ENCODE data around the gene CTIF. TPM values are rescaled to one million over a fixed set of nuclear protein-coding genes. Genes with fewer than 3 reads are reported as not detected.
"Not testable (repeated sequence)": the region's sequence is repeated elsewhere in the genome, so short reads cannot be mapped to it uniquely, and the experiment has no call there.

The CTIF gene
- total RNA-seq, 1 experiment from 2014 or later, result 19.8 TPM

DNA sequence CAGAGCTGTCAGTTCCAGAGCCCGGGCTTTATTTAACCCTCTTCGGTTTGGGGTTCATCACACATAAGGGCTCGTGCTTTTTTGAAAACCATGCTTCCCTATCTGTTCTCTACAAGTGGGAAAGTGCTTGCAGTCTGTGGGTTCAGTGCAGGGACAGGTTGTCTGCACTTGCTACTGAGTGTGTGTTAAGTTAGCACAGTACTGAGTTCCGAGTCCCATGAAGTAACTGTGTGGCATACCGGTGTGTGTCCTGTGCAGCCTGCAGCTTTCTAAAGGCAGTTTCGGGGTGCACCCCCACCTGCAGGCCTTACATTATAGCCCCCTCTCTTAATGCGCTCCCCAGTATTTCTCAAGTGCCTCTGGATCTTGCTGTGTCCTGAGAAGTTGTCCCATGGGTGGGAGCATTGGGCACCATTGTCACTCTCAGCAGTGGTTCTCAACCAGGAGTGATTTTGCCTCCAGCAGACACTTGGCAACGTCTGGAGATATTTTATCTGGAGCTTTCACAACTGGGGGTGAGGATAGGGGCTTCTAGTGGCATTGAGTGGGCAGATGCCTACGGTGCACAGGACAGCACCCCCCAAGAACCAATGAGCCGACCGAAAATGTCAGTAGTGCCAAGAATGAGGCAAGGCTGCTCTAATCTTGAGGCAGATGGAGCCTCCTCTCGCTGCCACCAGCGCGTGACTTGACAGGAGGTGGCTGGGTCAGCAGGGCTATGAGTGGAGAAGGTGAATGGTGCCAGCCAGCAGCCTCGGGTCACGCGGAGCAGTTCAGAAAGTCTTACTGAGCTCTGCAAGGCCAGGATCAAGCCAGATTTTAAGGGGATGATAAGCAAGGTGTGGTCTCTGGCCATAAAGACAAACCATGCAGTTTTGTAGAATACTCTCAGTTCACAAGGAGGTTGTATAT lies 259.8 kb downstream of the CTIF start:
- no peak for DNase-seq (ENCODE audit: low read depth)

DNA sequence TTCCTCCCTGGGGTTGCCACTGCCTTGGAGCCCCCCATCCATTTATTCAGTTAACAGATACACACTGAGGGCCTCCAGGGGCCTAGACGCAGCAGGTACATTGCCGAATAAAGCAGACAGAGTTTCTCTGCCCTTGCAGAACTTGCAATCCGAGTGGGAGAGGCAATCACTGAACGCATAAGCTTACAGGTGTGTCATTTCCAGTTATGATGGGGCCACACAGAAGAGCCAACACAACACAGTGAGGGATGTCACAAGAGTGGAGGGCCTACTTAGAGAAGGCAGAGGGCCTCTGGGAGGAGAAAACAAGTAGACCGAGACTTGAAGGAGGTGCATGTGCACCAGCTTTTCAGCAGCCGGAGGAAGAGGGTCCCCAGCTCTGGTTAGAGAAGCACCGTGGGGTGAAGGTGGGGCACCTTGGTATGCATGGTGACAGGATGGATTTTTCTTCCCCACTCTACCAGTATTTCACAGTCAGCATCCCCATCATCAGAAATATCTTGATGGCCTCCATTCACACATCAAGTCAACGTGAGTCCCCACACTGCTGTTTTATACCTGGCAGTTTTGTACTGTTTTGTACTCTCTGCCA lies 261.0 kb downstream of the CTIF start:
- DNase-seq (ENCODE audit: low read depth), result no peak

DNA sequence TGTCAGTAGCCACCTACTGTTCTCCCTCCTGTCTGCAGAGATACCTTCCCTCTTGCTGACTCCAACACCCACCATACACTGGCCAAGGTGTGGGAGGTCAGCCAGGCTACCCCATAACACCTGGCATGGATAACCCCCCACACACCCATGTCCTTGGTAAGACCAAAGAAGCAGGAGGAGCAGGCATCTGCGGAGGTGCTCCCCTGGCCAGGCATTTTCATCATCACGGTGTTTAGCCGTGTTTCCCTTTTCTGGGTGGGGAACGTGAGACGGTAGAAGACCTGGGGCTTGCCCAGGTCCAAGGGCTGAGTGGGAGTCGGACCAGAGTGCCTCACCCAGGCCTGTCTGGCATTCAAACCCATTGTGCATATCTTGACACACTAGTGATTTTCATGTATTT lies 261.6 kb downstream of the CTIF start:
- no peak for DNase-seq (ENCODE audit: low read depth)

DNA sequence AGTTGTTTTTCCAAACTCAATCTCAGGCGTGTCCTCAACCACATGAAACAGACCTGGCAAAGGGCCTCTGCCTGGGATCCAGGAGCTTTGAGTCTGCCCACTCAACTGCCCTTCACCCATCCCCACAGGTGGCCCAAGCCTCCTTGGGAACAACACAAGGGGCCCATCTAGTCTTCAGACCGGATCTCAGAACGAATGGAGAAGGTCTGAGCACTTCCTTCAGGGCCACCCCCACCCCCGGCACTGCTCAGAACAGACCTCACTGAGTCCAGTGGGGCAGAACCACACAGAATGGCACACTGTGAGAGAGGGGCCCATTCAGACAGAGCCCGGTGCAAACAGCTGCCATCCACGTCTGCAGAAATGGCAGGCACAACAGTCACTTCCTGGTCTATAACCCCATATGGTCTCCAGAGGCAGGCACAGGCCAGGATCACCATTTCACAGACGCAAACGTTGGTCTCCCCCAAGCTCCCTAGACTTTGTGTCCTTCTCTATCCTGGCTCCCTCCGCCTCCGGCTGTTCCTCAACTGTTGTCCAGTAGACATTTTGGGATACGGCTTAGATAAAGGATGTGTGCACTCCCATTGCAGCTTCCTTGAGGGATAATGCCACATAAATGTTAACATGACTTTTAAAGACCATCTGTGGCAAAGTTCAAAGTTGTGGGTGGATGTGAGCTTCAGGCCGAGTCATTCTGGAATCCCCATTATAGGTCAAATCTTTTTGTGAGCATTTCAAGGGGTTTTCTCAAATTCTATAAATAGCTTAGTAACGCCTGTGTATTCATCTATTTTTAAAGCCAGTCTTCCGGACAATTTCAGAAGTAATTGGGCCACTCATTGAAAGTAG lies 262.3 kb downstream of the CTIF start:
- DNase-seq (ENCODE audit: low read depth), result no peak

DNA sequence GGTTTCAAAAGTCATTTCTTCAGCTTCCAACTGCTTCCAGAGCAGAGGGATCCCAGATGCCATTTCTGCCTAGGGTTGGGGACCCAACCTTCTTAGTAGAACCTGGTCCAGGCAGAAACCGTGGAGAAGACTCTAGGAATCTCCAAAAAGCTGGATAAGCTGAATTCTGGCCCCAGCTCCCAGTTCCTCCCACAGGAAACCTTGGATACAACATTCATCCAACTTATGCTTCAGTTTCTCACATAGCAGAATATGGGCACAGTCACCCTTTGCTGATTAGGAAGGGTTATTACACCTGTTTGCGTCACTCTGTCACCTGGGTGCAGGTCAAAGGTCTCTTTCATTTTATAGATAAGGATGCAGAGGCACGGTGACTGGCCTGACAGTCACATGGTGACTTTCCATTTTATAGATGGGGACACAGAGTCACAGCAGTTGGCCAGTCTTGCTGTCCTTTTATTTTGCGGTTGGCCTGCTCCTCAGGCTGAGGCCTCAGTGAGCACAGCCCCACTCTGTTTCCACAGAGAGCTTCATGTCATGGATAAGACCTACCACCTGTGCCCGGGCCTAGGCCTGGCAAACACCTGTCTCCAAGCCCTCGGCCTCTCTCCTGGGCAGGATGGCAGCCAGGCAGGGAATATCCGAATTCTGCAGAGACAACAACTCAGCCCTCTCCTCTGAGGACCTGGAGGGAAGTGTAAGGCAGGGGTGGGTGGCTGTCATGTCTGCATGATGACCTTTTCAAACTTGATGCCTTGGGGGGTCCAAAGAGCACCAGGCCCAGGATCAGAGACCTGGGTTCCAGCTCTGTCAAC lies 263.1 kb downstream of the CTIF start:
- no peak for DNase-seq (ENCODE audit: low read depth)

DNA sequence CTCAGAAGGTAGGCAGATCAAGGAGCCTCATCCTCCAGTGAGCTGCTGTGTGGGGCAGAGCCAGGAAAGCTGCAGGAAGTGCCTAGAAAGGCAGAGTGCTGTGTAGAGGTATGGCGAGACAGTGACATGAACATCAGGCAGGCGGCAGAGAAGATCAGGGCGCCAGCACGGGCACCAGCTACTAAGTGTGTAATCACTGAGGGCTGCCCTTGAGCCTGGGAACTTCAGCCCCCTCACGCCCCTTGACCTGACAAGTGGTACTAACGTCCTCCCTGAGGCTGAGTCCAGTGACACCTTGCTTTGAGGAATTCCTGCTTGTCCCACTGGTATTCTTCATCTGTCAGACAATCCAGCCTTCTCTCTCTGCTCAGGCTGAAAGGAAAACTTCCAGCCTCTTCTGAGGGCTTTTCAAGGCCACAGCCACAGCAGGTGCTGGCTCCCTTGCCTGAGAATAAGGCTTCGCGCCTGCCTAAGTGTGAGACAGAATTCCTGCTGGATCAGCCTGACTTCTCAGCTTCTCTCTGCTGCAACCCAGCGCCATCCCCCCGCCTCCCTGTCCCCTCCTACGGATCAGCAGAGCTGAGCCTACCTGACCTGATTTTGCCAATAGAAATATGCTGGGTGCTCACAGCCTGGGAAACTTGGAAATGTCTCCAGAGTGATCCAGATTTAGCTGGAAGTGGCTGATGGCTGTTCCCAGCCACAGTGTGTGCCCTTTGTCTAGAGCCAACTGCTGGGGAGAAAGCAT lies 263.9 kb downstream of the CTIF start:
- no peak for DNase-seq (ENCODE audit: low read depth)

DNA sequence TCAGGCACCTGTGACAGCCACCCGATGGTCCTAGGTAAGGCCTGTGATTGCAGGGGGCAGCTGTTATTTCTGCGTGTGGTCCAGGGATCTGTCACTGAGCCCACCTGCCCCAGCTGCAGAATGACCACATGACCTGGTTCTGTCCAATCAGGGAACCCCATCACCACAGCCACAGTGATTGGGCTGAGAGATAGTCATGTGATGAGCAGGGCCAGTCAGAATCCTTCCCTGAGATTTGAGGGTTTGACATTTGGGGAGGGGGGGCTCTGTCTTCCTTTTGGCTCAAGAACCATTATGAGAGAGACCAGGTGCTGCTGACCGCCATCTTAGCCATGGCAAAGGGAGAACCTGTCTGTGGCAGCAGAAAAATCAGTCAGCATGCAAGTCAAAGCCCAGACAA lies 264.7 kb downstream of the CTIF start:
- no peak for DNase-seq (ENCODE audit: low read depth)

DNA sequence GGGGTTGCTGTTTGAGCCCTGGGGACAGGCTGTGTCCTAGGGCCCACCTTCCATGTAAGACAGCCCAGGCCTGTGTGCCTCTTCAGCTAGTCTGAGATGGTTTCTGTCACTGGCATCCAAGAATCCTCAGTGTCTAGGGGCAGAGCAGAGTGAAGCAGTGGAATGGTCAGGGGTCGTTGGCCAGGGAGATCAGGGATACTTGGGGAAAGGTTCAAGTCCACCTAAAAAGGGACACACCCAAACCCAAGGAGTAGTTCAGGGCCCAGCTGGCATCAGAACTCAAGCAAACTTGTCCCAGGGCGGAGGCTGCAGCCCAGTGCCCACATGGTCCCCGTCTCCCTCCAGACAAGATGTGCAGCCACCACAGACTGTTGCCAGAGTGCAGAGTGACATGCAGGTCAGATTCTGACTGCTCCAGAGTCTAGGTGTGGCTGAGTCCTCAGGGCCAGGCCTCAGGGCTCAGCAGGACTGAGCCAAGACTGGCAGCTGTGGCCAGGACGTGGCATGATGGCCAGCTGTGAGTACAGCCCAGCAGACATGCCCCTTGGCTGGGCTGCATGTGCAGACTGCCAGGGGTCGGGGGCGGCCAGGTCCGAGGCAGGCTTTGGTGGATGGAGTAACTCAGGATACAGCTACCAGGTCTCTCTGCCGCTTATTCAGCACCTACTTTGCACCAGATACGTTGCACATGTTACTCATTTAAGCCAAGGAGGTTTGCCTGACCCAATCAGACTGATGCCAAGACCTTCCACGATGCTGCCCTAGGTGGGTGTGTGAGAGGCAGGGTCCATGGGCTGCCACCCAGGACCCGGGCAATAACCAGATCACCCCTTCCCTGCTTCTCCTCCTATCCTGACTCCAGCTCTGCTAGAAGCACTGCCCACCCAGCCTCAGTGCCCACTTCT lies 265.4 kb downstream of the CTIF start:
- DNase-seq (ENCODE audit: low read depth), result no peak

DNA sequence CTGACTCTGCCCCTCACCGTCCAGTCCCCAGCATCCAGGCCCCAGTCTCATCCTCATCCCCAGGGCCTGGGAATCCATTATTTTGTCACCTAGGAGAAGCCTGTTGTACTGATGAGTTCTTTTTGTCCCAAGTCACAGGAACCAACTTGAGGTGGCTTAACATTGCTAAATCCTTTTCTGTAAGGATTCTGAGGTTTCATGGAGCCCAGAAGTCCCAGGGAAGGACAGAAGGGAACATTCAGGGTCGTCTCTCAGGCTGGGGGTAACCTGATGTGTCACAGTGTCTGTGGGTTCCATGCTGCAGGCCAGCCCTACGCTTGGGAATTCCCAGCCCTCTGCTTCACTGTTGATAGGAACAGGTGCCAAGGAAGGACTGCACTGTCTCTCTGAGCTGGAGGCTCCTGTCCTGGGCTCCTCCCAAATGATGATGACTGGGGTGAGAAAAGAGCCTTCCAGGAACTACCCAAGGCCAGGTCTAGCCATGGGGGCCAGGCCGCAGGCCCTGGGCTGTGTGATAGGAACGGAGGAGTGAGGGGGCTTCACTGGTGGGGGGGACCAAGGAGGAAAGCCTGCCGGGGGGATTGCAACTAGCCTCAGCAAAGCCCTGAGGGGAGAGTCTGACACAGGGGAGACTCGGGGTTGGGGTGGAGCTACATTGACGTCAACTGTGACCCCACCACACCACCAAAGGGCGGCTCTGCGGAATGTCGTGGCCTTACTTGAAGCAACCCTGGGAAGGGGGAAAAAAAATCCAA lies 266.2 kb downstream of the CTIF start:
- no peak for DNase-seq (ENCODE audit: low read depth)

DNA sequence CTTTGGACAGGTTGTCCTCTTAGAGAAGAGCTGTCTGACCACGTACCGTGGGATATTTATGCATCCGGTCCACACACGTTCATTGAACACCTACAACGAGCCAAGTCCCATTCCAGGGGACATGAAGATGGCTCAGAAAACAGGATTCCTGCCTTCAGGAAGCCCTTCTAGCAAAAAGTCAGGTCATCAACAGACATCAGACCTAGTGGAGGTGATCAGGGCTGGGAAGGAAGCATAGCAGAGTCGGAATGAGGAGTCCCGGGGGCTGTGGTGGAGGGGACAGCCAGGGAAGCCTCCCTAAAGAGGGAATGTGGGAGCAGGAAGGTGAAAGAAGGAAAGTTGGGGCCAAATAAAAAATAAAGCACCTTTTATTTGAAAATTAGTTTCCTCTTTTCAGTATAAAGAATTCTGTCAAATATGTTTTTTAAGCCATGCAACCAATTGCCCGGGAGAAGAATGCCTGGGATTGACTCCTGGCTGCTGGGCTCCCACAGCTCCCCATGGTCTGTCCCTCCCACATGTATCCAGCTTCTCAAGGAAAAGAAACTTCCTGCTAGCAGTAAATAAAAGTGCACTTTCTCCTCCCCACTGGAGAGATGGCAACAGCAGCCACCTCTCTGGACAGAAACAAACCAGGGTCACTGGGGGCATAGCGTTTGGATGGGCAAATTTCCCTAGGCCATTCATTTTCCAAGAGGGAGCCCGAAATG lies 267.1 kb downstream of the CTIF start:
- no peak for DNase-seq (ENCODE audit: low read depth)

DNA sequence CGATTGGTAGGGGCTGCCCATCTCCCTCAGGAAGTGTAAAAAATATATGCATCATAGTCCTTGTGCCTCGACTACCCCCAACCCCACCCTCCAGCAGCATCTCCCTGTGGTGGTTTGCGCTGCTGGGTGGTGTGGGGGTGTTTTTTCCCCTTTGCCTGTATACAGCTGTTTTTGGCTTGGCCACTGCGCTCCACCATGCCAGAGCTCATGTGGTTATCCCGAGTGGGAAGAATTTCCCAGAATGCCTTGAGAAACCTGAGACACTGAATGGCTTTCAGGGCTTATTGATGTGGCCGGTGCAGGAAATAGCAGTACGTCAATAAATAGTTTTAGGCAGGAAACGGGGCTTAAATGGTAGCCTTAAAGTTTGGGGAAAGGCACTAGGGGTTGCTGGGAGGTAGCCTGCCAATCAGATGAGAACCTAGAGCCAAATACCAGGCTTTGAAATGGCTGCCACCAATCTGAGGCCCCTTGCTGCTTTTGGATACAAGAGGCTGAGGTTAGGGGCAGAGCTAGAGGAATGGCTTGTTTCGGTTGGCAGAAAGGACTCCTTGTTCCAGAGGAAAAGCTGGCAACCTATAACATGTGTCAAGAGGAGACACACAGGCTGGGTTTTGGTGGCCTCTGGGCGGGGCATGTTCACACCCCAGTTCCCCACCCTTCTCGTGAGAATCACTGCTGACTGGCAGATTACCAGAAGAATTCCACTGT lies 267.9 kb downstream of the CTIF start:
- peak; percentile 30 for DNase-seq (ENCODE audit: low read depth)

DNA sequence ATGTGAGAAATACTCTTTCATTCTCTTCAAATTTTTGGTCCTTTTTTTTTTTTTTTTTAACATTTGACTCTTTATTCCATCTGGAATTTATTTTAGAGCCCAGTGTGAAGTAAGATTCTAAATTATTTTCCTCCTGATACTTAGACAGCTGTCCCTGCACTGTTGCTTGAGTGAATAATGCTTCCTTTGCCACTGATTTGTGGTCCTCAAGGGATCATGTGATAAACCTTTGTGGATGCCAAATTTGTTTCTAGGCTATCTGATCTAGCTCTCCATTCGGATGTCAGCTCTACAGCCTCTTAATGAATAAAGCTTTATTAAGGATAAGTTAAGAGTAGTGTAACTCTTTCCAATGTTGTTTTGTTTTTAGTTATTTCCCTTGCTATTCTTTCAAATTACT lies 269.6 kb downstream of the CTIF start:
- DNase-seq (ENCODE audit: low read depth), result no peak

DNA sequence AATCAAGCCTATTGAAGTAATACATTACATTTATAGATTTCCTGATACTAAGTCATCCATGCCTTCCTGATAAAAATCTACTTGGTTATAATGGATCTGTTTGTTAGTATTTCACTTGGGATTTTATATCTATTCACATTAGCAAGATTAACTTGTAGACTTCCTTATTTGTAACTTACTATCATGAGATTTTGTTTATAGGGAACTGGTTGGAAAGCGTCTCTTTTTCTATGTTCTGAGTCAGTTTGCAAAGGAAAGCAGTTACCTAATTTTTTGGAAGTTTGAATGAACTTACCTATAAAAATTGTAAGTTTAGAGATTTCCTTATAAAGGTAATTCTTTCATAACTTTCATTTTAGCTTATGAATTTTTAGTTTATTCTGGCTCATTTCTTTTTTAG lies 270.5 kb downstream of the CTIF start:
- no peak for DNase-seq (ENCODE audit: low read depth)

DNA sequence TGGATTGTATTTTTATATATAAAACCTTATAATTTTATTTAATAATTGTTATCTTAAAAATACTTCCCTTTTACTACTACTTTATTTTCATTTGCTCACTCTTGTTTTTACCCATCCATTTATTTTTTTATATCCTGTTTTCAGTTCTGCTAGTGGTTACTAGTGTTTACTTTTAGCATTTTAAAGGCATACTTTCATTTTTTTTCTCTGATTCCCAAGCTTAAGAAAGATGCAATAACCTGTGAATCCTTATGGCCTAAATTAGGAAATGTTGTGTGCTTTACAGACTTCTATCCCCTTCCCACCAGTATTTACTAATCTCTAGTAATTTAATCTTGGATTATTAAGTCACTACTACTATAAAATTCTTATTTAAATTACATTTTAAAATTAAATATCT lies 272.0 kb downstream of the CTIF start:
- DNase-seq (ENCODE audit: low read depth), result no peak

DNA sequence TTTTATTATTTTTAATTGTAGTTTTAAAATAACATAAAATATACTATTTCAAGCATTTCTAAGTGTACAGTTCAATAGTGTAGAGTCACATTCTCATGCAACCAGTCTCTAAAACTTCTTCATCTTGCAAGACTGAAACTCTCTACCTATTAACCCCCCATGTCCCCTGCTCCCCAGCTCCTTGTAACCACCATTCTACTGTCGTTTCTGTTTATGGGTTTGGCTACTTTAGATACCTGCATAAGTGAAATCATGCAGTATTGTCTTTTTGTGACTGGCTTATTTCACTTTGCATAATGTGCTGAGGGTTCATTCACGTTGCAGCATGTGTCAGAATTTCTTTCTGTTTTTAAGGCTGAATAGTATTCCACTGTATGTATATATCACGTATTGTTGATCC lies 272.6 kb downstream of the CTIF start:
- no peak for DNase-seq (ENCODE audit: low read depth)

DNA sequence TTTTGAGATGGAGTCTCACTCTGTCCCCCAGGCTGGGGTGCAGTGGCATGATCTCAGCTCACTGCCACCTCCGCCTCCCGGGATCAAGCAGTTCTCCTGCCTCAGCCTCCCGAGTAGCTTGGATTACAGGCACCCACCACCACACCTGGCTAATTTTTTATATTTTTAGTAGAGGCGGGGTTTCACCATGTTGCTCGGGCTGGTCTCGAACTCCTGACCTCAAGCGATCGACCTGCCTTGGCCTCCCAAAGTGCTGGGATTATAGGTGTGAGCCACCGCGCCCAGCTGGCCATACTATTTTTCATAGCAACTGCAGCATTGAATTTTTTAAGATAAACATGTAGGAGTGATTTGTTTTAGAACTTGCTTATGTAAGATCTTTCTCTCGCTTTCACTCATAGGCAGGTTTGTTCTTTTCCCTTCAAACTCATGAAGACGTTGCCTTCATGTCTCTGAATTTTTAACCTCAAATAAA lies 273.2 kb downstream of the CTIF start:
- DNase-seq (ENCODE audit: low read depth), result not testable (repeated sequence)

DNA sequence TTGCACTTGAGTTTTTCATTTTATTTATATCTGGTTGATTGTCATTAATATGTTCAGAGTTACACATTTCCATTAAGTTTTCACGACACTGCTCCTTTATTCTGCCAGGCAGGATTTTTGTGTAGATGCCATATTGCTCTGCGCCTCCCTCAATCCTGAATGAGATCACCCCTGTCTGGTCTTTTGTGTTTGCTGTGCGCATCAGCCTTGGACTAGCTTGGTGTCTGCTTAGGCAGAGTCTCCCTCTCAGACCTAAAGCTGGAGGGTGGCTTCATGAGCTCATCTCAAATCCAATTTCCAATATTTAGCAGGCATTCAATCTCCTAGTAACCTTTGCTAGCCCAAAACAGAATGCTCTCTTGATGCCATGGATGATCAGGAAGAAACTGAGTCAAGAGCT lies 274.5 kb downstream of the CTIF start:
- DNase-seq (ENCODE audit: low read depth), result no peak
